HepG2 (cell line): ENCODE results near the gene THADA. TPM values are rescaled to one million over a fixed set of nuclear protein-coding genes. Genes with fewer than 3 reads are reported as not detected.

Experiments
- ATF4 ChIP-seq, 2 experiments: fragments of 450-650 bp in 1 of 2; sonication (generic) in 1 of 2; formaldehyde crosslinking; IDR thresholded peaks; 2 replicates each; pipeline versions ENCODE4 v1.5.0 to v1.8.0; 2020 to 2022; ENCODE audit warnings: mild to moderate bottlenecking in 1 of 2, missing genetic modification reagents in 1 of 2
- BORCS8-MEF2B ChIP-seq: sonication (generic); formaldehyde crosslinking; IDR thresholded peaks from 2 replicates; pipeline ENCODE4 v1.8.0; 2022; ENCODE audit warnings: mild to moderate bottlenecking, missing genetic modification reagents
- DDIT3 ChIP-seq: sonication (generic); formaldehyde crosslinking; IDR thresholded peaks from 2 replicates; pipeline ENCODE4 v1.4.0; 2020; ENCODE audit warnings: mild to moderate bottlenecking, missing genetic modification reagents
- HIVEP1 ChIP-seq: sonication (generic); formaldehyde crosslinking; IDR thresholded peaks from 2 replicates; pipeline ENCODE4 v1.4.0; 2020; ENCODE audit warnings: mild to moderate bottlenecking, missing genetic modification reagents
- HNRNPH1 ChIP-seq: fragments of 200-400 bp; formaldehyde crosslinking; optimal IDR thresholded peaks from 2 replicates; pipeline ENCODE3; 2017; ENCODE audit warnings: mild to moderate bottlenecking, low read depth, low read length
- KAT2B ChIP-seq: fragments of 150-350 bp; IDR thresholded peaks from 2 replicates; pipeline ENCODE4 v1.6.1; 2014; ENCODE audit warnings: low read depth, low read length, borderline replicate concordance
- MIER2 ChIP-seq: IDR thresholded peaks from 2 replicates; pipeline ENCODE4 v1.6.1; 2016; ENCODE audit warnings: missing biosample characterization, missing genetic modification reagents
- POLR2AphosphoS5 ChIP-seq: IDR thresholded peaks from 2 replicates; pipeline ENCODE4 v1.6.1; 2012; ENCODE audit warnings: low read depth, low read length
- RAD21 ChIP-seq: fragments of 450-650 bp; formaldehyde crosslinking; IDR thresholded peaks from 2 replicates; pipeline ENCODE4 v1.5.0; 2020; ENCODE audit warnings: mild to moderate bottlenecking
- SOX13 ChIP-seq, 3 experiments: fragments of 450-650 bp in 1 of 3; sonication (generic) in 1 of 3; formaldehyde crosslinking in 1 of 3; IDR thresholded peaks in 2 of 3; conservative IDR thresholded peaks in 1 of 3; 2 replicates each; pipeline versions ENCODE4 v1.5.0 to v1.6.1; 2016 to 2020; ENCODE audit warnings: antibody characterized with exemption in 1 of 3, mild to moderate bottlenecking in 1 of 3, missing compliant biosample characterization in 1 of 3, missing genetic modification reagents in 1 of 3, moderate library complexity in 1 of 3
- SP2 ChIP-seq: sonication (generic); formaldehyde crosslinking; IDR thresholded peaks from 2 replicates; pipeline ENCODE4 v1.5.1; 2020; ENCODE audit warnings: mild to moderate bottlenecking, missing genetic modification reagents
- SP4 ChIP-seq: sonication (generic); formaldehyde crosslinking; IDR thresholded peaks from 2 replicates; pipeline ENCODE4 v1.8.1; 2023; ENCODE audit warnings: mild to moderate bottlenecking, missing genetic modification reagents
- ZNF678 ChIP-seq: sonication (generic); formaldehyde crosslinking; IDR thresholded peaks from 2 replicates; pipeline ENCODE4 v1.4.0; 2020; ENCODE audit warnings: mild to moderate bottlenecking, missing genetic modification reagents
- ZNF879 ChIP-seq: sonication (generic); formaldehyde crosslinking; IDR thresholded peaks from 2 replicates; pipeline ENCODE4 v1.8.1; 2023; ENCODE audit warnings: missing genetic modification reagents
- polyA plus RNA-seq, 8 experiments: library from polyadenylated mRNA; depleted of rRNA in 3 of 8; stranded (reverse) in 7 of 8; unstranded in 1 of 8; fragments of >200 nt; fragmentation: Illumina TruSeq in 4 of 8; extraction: Trizol in 4 of 8; gene quantifications; 2 replicates each; pipeline versions ENCODE4 v1.2.1 to v1.2.3, GENCODE V29; 2011 to 2016; ENCODE audit warnings: low read depth in 4 of 8, missing spikeins in 1 of 8, mixed read lengths in 1 of 8; ENCODE audit not compliant: insufficient read depth in 1 of 8
- total RNA-seq, 5 experiments: library from RNA; depleted of rRNA; stranded (reverse); fragments of >200 nt; fragmentation: Illumina TruSeq; extraction: Trizol; gene quantifications; 2 replicates each; pipeline ENCODE4 v1.2.3, GENCODE V29; 2016; ENCODE audit warnings: low read depth in 1 of 5
- TF ChIP-seq, protein P1 (sequence below), 2 experiments: sonication (generic) in 1 of 2; formaldehyde crosslinking in 1 of 2; IDR thresholded peaks; 2 replicates each; pipeline versions ENCODE4 v1.6.1 to v1.9.0; 2014 to 2022; ENCODE audit warnings: antibody characterized with exemption in 1 of 2, borderline replicate concordance in 1 of 2, inconsistent platforms in 1 of 2, low read depth in 1 of 2, missing genetic modification reagents in 1 of 2

THADA gene
- total and polyA plus RNA-seq, 2 of the 13 experiments (the other 11 are each of a cell fraction or from before 2014, with no cell fraction given): 12.7 to 21.7 TPM

- no peak for TF ChIP-seq BORCS8-MEF2B (CRISPR knock-in tag)
- peak; percentile 18; the same call in 1 of the 2 replicates for TF ChIP-seq ZNF879 (CRISPR knock-in tag)
- TF ChIP-seq ATF4 (CRISPR knock-in tag; IDR thresholded peaks at IDR 0.05): no peak; a peak in 1 of 4 replicates
- TF ChIP-seq POLR2AphosphoS5: peak; percentile 89
- TF ChIP-seq SOX13 (IDR thresholded peaks at IDR 0.05): no peak
- TF ChIP-seq SOX13 (CRISPR knock-in tag; conservative IDR thresholded peaks at IDR 0.05 in 1 of 2, IDR thresholded peaks at IDR 0.05 in 1 of 2): no peak
- TF ChIP-seq SP4 (CRISPR knock-in tag): no peak
- TF ChIP-seq KAT2B: no peak
- TF ChIP-seq HIVEP1 (CRISPR knock-in tag): no peak
- peak; percentile 36; the same call in 1 of the 2 replicates for TF ChIP-seq RAD21 (CRISPR knock-in tag)
- TF ChIP-seq, protein P1, sequence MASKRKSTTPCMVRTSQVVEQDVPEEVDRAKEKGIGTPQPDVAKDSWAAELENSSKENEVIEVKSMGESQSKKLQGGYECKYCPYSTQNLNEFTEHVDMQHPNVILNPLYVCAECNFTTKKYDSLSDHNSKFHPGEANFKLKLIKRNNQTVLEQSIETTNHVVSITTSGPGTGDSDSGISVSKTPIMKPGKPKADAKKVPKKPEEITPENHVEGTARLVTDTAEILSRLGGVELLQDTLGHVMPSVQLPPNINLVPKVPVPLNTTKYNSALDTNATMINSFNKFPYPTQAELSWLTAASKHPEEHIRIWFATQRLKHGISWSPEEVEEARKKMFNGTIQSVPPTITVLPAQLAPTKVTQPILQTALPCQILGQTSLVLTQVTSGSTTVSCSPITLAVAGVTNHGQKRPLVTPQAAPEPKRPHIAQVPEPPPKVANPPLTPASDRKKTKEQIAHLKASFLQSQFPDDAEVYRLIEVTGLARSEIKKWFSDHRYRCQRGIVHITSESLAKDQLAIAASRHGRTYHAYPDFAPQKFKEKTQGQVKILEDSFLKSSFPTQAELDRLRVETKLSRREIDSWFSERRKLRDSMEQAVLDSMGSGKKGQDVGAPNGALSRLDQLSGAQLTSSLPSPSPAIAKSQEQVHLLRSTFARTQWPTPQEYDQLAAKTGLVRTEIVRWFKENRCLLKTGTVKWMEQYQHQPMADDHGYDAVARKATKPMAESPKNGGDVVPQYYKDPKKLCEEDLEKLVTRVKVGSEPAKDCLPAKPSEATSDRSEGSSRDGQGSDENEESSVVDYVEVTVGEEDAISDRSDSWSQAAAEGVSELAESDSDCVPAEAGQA (IDR thresholded peaks at IDR 0.05; ENCODE audit: low read depth): no peak
- TF ChIP-seq, protein P1 (CRISPR knock-in tag; IDR thresholded peaks at IDR 0.05; ENCODE audit: borderline replicate concordance): 0 out of 2 replicates have a peak, but pooled peaks have one; percentile 13
- TF ChIP-seq ZNF678 (CRISPR knock-in tag): no peak
- no peak for TF ChIP-seq MIER2 (CRISPR knock-in tag)
- TF ChIP-seq HNRNPH1: peak; percentile 29
- no peak for TF ChIP-seq DDIT3
- peak; percentile 50; the same call in 1 of the 2 replicates for TF ChIP-seq SP2 (CRISPR knock-in tag)
Observed at GRCh38 chr2:43226558-43226954, 369.3 kb downstream of the THADA start, which contains the start of gene ZFP36L2 (continued).
